HCT116 (cell line): ENCODE results near the gene SLC2A13. TPM values are rescaled to one million over a fixed set of nuclear protein-coding genes. Genes with fewer than 3 reads are reported as not detected.

ENCODE experiments used
- ATAC-seq: fragments of 200-7000 bp; cut with Tn5 transposase; 2 replicates; pipeline ENCODE4 v1.9.1; 2020; ENCODE audit warnings: mild to moderate bottlenecking, moderate library complexity
- BruUV-seq: library from RNA; stranded (reverse); fragments of 400-500 nt; replicated peaks from 2 replicates; lab custom pipeline; 2021; lab: Mats Ljungman, UMichigan
- CTCF ChIA-PET: fragments of 300-600 bp; sonication (Branson Sonifier 250); formaldehyde crosslinking; loops from one replicate; lab custom pipeline; 2021; ENCODE audit warnings: antibody characterized with exemption; lab: Charles Lee
- POLR2A ChIA-PET: fragments of 300-600, 350-600 bp; sonication (Branson Sonifier 250); formaldehyde crosslinking; loops from one replicate; lab custom pipeline; 2021; ENCODE audit warnings: antibody characterized with exemption; lab: Charles Lee
- RAD21 ChIA-PET, 2 experiments: fragments of 300-600 bp; sonication (Branson Sonifier 250); formaldehyde crosslinking; loops; one replicate each; lab custom pipeline; 2023; ENCODE audit warnings: low total read pairs in 2 of 2; ENCODE audit not compliant: uncharacterized antibody in 2 of 2, unreplicated experiment in 2 of 2, low non-redundant PET in 1 of 2; lab: Charles Lee
- DNase-seq: peaks from one replicate; pipeline ENCODE4 v3.0.0-alpha.2; 2010; ENCODE audit warnings: low read depth, low spot score
- H2AFZ ChIP-seq: fragments of 200-600 bp; shearing (Covaris generic), sonication (generic); 2 replicates; pipeline ENCODE4 v1.6.1; 2017; ENCODE audit warnings: low read depth, mixed run types, mixed read lengths, antibody characterized with exemption, low read length; ENCODE audit not compliant: poor library complexity, severe bottlenecking
- H3K27ac ChIP-seq: 2 replicates; pipeline ENCODE4 v1.5.1; 2012; ENCODE audit warnings: low read depth, low read length
- H3K27me3 ChIP-seq: fragments of 200-600 bp; sonication (generic); 2 replicates; pipeline ENCODE4 v1.6.1; 2016; ENCODE audit warnings: mixed run types, low read length, mixed read lengths; ENCODE audit not compliant: insufficient read depth
- H3K36me3 ChIP-seq, 2 experiments: fragments of 200-500 bp in 1 of 2; fragments of 200-600 bp in 1 of 2; sonication (Bioruptor generic) in 1 of 2; sonication (generic) in 1 of 2; 2 replicates each; pipeline versions ENCODE4 v1.5.1 to v1.6.1; 2014 to 2016; ENCODE audit warnings: low read length in 2 of 2, inconsistent platforms in 1 of 2, mixed read lengths in 1 of 2, mixed run types in 1 of 2; ENCODE audit not compliant: insufficient read depth in 2 of 2, control insufficient read depth in 1 of 2
- H3K4me1 ChIP-seq, 2 experiments: fragments of 200-600 bp in 1 of 2; sonication (generic) in 1 of 2; 2 replicates each; pipeline versions ENCODE4 v1.5.1 to v1.6.1; 2012 to 2017; ENCODE audit warnings: low read length in 2 of 2, inconsistent platforms in 1 of 2, mild to moderate bottlenecking in 1 of 2, mixed read lengths in 1 of 2, mixed run types in 1 of 2, moderate library complexity in 1 of 2; ENCODE audit not compliant: insufficient read depth in 2 of 2, control insufficient read depth in 1 of 2
- H3K4me2 ChIP-seq: fragments of 200-600 bp; sonication (generic); 2 replicates; pipeline ENCODE4 v1.6.1; 2017; ENCODE audit warnings: mixed run types, low read length, mixed read lengths
- H3K4me3 ChIP-seq, 2 experiments: fragments of 200-600 bp in 1 of 2; sonication (generic) in 1 of 2; replicated peaks in 1 of 2; 2 replicates each; pipeline ENCODE4 v1.5.1; 2011 to 2016; ENCODE audit warnings: low read length in 2 of 2, control low read depth in 1 of 2, low read depth in 1 of 2, mild to moderate bottlenecking in 1 of 2, mixed read lengths in 1 of 2, mixed run types in 1 of 2
- H3K79me2 ChIP-seq: fragments of 200-600 bp; sonication (generic); 2 replicates; pipeline ENCODE4 v1.6.1; 2017; ENCODE audit warnings: mild to moderate bottlenecking, mixed run types, low read length, moderate library complexity, mixed read lengths; ENCODE audit not compliant: insufficient read depth
- H3K9ac ChIP-seq: fragments of 200-600 bp; sonication (generic); 2 replicates; pipeline ENCODE4 v1.6.1; 2016; ENCODE audit warnings: low read length, mixed read lengths
- H3K9me2 ChIP-seq: fragments of 200-600 bp; sonication (generic), shearing (Covaris generic); 2 replicates; pipeline ENCODE4 v1.6.1; 2017; ENCODE audit warnings: mixed run types, mild to moderate bottlenecking, moderate library complexity; ENCODE audit not compliant: insufficient read depth
- H3K9me3 ChIP-seq, 2 experiments: fragments of 200-500 bp in 1 of 2; fragments of 200-600 bp in 1 of 2; sonication (Bioruptor generic) in 1 of 2; sonication (generic) in 1 of 2; 2 replicates each; pipeline ENCODE4 v1.6.1; 2014 to 2017; ENCODE audit warnings: low read length in 2 of 2, mixed read lengths in 2 of 2, inconsistent platforms in 1 of 2, low read depth in 1 of 2, mild to moderate bottlenecking in 1 of 2, mixed run types in 1 of 2, moderate library complexity in 1 of 2; ENCODE audit not compliant: control insufficient read depth in 1 of 2, insufficient read depth in 1 of 2
- H4K20me1 ChIP-seq: fragments of 200-600 bp; sonication (generic), shearing (Covaris generic); 2 replicates; pipeline ENCODE4 v1.6.1; 2017; ENCODE audit warnings: mixed run types, mild to moderate bottlenecking, moderate library complexity; ENCODE audit not compliant: insufficient read depth
- ATF3 ChIP-seq: IDR thresholded peaks from 2 replicates; pipeline ENCODE4 v1.6.1; 2012
- CBX3 ChIP-seq: IDR thresholded peaks from 2 replicates; pipeline ENCODE4 v1.6.1; 2012; ENCODE audit warnings: low read depth
- CEBPB ChIP-seq: IDR thresholded peaks from 2 replicates; pipeline ENCODE4 v1.6.1; 2012; ENCODE audit warnings: low read depth
- ELF1 ChIP-seq: IDR thresholded peaks from 2 replicates; pipeline ENCODE4 v1.6.1; 2012; ENCODE audit warnings: low read depth, borderline replicate concordance
- EZH2 ChIP-seq: fragments of 200-600 bp; sonication (generic); IDR thresholded peaks from 2 replicates; pipeline ENCODE4 v1.6.1; 2017; ENCODE audit warnings: antibody characterized with exemption, mixed run types
- EZH2phosphoT487 ChIP-seq: fragments of 200-600 bp; IDR thresholded peaks from 2 replicates; pipeline ENCODE4 v1.6.1; 2018; ENCODE audit warnings: antibody characterized with exemption, borderline replicate concordance
- FOSL1 ChIP-seq: IDR thresholded peaks from 2 replicates; pipeline ENCODE4 v1.6.1; 2012; ENCODE audit warnings: low read depth
- JUND ChIP-seq: IDR thresholded peaks from 2 replicates; pipeline ENCODE4 v1.6.1; 2012
- MAX ChIP-seq: IDR thresholded peaks from 2 replicates; pipeline ENCODE4 v1.6.1; 2012
- POLR2A ChIP-seq: IDR thresholded peaks from 2 replicates; pipeline ENCODE4 v1.7.0; 2011; ENCODE audit warnings: borderline replicate concordance; ENCODE audit not compliant: insufficient read depth, insufficient read length; ENCODE audit errors: extremely low read depth
- POLR2AphosphoS5 ChIP-seq: IDR thresholded peaks from 2 replicates; pipeline ENCODE4 v1.6.1; 2011; ENCODE audit warnings: mild to moderate bottlenecking, low read depth, low read length, moderate library complexity
- REST ChIP-seq: IDR thresholded peaks from 2 replicates; pipeline ENCODE4 v1.6.1; 2012; ENCODE audit warnings: low read depth
- SIN3A ChIP-seq: IDR thresholded peaks from 2 replicates; pipeline ENCODE4 v1.6.1; 2012; ENCODE audit warnings: low read depth
- SP1 ChIP-seq: IDR thresholded peaks from 2 replicates; pipeline ENCODE4 v1.6.1; 2012; ENCODE audit warnings: low read depth
- SRF ChIP-seq: IDR thresholded peaks from 2 replicates; pipeline ENCODE4 v1.6.1; 2012; ENCODE audit warnings: low read depth
- TCF7L2 ChIP-seq: IDR thresholded peaks from 2 replicates; pipeline ENCODE4 v1.7.0; 2011; ENCODE audit warnings: borderline replicate concordance, inconsistent platforms; ENCODE audit not compliant: insufficient read depth, insufficient read length; ENCODE audit errors: extremely low read depth
- ZBTB33 ChIP-seq: IDR thresholded peaks from 2 replicates; pipeline ENCODE4 v1.6.1; 2011; ENCODE audit warnings: mild to moderate bottlenecking, low read length, moderate library complexity; ENCODE audit not compliant: insufficient replicate concordance; ENCODE audit errors: extremely low read depth
- ZFX ChIP-seq: fragments of 450-650 bp; IDR thresholded peaks from 2 replicates; pipeline ENCODE4 v1.6.1; 2017
- ZNF274 ChIP-seq: fragments of 200-500 bp; sonication (Bioruptor generic); IDR thresholded peaks from 2 replicates; pipeline ENCODE4 v1.6.1; 2014; ENCODE audit warnings: mild to moderate bottlenecking, low read depth, low read length, inconsistent platforms
- intact Hi-C: fragments of 100-400 bp; cut with micrococcal nuclease; formaldehyde crosslinking; loops from 2 replicates; pipeline ENCODE4 v1.10.0; 2022
- total RNA-seq: library from RNA; stranded (reverse); gene quantifications from one replicate; pipeline ENCODE4 v1.2.1, GENCODE V29; 2021; ENCODE audit not compliant: unreplicated experiment

The SLC2A13 gene
- total RNA-seq, 1 experiment from 2014 or later: 6.8 TPM

- TF ChIP-seq EZH2phosphoT487 (no peak), JUND (no peak), EZH2 (no peak)
Observed at GRCh38 chr12:39892146-39892545, 213.7 kb downstream of the SLC2A13 start (continued).

GRCh38 chr12:39887856-39888255, 218.0 kb downstream of the SLC2A13 start:
- no peaks in the 10 kb centered on the region for H3K79me2 ChIP-seq
- no peak overlapping the region for H3K4me2 ChIP-seq
- ChIA-PET RAD21 (no interaction called here), CTCF (no interaction called here), POLR2A (no interaction called here)
- no peak overlapping the region for H2AFZ ChIP-seq
- no peaks in the 10 kb centered on the region for H3K9me3 ChIP-seq
- no peaks in the 10 kb centered on the region for H3K9me2 ChIP-seq
- H3K4me1 ChIP-seq: no peaks in the 10 kb centered on the region
- no peak overlapping the region for H3K4me3 ChIP-seq
- TF ChIP-seq CBX3: no peak
- TF ChIP-seq ELF1: no peak
- TF ChIP-seq SRF: no peak
- TF ChIP-seq ZFX: no peak
- no peak for TF ChIP-seq POLR2A
- TF ChIP-seq ZBTB33: no peak
- TF ChIP-seq REST: no peak
- no peak for TF ChIP-seq SIN3A
- TF ChIP-seq POLR2AphosphoS5: no peak
- TF ChIP-seq TCF7L2: no peak
- TF ChIP-seq EZH2phosphoT487: no peak
- TF ChIP-seq CEBPB: no peak
- no peak for TF ChIP-seq FOSL1
- TF ChIP-seq ZNF274: no peak
- TF ChIP-seq EZH2: no peak
- no peak for TF ChIP-seq SP1
- no peak for TF ChIP-seq MAX
- TF ChIP-seq JUND: no peak
- TF ChIP-seq ATF3: no peak
- H3K9ac ChIP-seq: no peak overlapping the region
- no peak overlapping the region for H3K27ac ChIP-seq
- BruUV-seq: no TSS peak
- H4K20me1 ChIP-seq: no peaks in the 10 kb centered on the region
- DNase-seq: no peak
- no peak for ATAC-seq
- H3K36me3 ChIP-seq: no peaks in the 10 kb centered on the region
- H3K27me3 ChIP-seq: no peaks in the 10 kb centered on the region
- intact Hi-C loops: no loop called here
